Measurements from ENCODE around the gene P2RY6.

P2RY6 gene

DNA sequence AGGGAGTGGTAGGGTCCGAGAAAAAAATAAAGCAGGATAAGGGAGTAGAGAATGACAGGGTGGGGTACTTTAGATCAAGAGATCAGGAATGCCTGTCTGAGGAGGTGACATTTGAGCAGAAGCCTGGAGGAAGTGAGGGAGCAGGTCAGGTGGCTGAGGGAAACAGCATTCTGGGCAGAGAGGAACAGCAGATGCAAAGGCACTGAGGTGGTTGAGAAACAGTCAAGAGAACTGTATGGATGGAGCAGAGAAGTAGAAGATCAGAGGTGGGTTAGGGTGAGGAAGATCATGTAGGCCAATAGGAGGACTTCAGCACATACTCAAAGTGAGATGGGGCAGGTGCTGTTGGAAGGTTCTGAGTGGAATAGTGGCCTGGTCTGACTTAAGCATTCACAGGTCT, 44.3 kb downstream of the P2RY6 start:
- no peak for DNase-seq (ENCODE audit: low read depth in 2 of 2)

DNA sequence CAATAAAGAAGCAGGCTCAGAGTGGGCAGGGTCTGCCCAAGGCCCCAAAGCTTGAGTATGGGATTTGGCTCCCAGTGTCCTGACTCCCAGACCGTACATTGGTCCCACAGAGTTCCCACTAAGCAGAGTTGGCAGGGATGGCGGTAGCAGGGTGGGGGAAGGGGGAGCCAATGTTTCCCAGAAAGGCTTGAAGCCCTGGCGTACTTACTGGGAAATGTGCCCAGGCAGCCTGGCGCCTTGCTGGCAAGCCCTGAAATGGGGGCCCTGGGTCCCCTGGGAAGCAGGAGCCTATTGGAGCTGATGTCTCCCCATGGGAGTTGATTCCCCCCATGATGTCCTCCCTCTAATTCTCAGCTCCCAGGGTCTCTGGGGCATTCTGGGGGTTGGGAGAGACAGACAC, 45.2 kb downstream of the P2RY6 start:
- DNase-seq (ENCODE audit: low read depth in 2 of 2) = no peak

DNA sequence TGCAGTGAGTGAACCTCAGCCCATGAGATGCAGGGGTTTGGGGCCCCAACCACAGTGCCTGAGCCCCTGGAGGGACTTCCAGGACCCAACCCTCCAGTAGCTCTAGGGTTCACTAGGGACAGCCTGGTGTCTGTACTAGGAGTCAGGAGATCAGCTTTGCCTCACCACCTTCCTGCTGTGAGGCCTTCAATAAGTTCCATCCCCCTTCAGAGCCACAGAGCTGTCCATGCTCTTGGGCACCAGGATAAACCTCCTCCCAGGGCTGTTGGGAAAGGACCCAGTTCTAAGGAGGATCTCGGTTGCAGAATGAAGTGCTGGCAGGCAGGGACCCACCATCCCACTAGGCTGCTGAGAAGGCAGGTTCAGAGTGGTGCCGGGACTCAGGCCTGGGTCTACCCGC, 45.7 kb downstream of the P2RY6 start:
- DNase-seq (ENCODE audit: low read depth in 2 of 2) = no peak

DNA sequence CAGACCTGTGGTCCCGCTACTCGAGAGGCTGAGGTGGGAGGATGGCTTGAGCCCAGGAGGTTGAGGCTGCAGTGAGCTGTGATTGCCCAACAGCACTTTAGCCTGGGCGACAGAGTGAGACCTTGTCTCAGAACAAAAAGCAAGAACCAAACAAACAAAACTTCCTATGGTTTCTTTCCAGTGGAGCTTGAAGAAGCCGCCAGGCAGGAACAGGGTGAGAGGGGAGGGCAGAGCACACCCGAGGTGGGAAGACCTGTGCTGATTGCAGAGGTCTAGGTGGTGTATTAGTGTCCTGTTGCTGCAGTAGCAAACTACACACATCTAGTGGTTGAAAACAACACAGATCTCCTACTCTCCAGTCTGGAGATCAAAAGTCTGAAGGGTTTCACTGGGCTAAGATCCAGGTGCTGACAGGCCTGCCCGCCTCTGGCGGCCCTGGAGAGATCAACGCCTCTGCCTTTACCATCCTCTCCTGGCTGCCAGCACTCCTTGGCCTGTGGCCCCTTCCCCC, 46.4 kb downstream of the P2RY6 start:
- DNase-seq (ENCODE audit: low read depth in 2 of 2) = no peak

DNA sequence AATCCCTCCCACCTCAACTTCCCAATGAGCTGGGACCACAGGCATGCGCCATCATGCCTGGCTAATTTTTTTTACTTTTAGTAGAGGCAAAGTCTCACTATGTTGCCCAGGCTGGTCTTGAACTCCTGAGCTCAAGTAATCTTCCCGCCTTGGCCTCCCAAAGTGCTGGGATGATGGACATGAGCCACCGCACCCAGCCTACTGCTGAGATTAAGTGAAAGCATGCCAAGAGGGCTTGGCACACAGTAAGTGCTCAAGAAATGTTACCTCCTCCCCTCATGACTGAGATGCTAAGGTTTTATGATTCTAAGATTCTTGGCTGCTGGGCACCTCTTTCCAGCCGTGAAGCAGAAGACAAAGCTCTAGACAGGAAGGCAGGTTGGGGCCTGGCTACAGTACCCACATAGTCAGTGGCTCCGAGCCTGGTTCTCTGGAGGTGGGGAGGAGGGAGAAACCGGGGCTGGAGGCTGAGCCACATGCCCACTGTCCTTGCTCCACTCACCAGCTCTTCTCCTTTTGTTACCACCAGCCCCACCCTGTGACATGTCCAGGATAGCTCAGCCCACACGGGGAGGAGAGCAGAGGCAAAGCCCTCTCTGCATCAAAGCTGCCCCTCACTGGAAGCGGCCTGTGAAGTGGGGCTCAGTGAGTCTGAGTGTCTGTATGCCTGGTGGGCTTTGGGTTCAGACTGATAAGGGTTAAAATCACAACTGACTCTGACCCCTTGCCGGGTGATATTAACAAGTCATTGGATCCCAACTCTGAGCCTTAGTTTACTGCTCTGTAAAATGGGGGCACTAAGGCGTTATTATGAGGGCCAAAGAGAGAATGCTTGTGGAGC, 48.8 kb downstream of the P2RY6 start:
- DNase-seq (ENCODE audit: low read depth in 2 of 2) = no peak

DNA sequence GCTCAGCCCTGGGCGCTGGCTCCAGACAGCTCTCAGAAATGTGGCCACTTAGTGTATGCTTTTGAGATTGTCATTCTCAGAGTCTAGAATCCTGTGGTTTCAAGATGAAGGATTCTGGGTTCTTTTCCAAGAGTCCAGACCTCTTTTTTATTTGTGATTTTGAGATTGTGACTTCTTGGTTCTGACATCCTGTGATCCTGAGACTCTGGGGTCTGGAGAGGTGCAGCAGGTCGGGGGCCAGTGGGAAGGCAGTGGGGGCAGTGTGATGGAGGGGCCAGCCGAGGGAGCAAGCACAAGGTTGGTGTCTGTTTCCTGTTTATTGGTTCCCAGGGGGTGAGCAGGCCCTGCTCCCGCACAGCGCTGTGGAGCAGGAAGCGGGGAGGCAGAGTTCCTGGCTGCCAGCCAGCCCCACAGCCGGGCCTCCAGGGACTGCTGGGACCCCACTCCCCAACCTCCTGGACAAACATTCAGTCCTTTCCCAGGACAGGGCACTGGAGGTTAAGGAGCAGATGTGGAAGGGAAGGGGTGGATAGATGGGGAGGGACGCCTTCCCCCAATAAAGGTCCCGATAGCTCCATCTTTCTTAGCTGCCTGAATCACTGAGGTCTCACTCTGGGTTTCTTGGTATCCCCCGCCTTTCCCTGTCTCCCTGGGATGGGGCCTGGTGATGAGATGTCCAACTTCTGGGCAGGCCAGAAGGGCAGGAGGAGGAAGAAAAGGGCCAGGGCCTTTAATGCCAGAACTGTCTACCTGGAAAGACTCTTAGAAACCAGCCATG, 49.7 kb downstream of the P2RY6 start:
- no peak for DNase-seq (ENCODE audit: low read depth in 2 of 2)

DNA sequence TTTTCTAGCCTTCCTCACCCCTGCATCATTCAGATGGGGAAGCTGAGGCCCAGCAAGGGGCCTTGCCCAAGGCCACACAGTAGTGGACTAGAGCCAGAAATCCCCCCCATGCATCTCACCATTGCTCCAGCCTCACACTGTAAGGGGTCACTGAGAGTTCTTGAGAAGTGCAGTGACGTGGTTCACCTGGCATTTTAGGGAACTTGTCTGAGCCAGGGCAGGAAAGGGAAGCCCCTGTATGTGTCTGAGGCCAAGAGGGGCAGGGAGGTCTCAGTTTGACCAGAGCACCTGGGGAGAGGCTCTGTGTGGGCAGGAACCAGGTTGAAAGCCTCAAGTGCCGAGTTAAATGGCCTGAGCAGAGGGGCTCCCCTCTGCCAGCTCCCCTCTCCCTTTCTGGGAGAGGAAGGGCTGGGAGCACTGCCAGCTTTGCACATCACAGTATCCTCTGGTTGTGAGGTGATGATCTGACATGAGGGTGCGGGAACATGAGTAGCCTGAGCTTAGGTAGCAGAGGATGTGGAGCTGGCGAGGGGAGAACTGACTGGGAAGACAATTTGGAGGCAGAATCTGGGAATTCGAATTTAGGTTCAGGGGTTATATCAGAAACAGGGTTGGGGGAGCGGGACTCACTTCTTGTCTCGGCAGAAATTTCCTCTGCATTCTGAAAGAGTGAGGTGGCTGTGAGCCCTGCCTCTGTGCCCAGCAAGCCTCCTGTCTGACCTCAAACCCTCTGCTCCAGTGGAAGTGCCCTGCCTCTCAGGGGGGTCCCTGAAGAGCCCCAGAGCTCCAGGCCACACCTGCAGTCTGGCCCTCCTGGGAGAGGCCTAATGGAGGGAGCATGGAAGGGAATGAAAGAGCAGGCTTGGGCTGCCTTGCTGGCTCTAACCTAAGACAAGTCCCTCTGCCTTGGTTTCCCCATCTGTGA, 50.5 kb downstream of the P2RY6 start:
- no peak for DNase-seq (ENCODE audit: low read depth in 2 of 2)

DNA sequence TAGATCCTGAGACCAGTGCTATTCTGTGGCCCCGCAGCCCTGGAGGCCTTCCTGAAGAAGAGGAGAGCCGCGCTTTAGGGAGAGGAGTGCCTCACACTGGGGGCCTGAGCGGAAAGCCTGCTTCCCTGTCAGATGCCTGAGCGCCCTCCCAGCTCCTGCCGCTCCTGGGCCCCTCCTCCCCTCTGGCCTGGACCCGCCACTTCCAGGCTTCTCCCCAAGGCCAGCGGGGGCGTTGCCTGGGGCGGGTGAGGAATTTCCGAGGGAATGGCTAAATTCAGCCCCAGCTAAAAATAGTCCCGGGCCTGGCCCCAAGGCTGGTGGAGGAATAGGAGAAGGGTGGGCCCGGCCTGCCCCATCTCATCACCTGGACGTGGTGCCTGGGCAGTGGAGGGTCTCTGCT, 51.3 kb downstream of the P2RY6 start:
- no peak for DNase-seq (ENCODE audit: low read depth in 2 of 2)

DNA sequence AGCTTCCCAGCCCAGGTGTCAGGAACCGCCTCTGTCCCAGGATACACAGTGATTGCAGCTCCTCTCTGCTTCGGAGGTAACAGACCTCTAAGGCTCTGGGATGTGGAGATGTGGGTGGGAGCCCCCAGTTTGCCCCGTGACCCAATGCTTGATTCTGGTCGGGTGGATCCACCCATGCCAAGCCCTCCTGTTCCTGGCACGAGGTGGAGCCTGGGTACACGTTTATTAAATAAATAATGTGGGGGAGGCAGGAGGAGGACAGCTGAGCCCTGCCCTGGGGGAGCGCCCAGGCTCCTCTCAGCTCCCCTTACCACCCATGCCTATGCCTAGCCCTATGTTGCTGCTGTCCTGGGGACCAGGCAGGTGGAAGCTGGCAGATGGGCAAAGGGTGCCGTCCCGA, 52.0 kb downstream of the P2RY6 start:
- no peak for DNase-seq (ENCODE audit: low read depth in 2 of 2)

DNA sequence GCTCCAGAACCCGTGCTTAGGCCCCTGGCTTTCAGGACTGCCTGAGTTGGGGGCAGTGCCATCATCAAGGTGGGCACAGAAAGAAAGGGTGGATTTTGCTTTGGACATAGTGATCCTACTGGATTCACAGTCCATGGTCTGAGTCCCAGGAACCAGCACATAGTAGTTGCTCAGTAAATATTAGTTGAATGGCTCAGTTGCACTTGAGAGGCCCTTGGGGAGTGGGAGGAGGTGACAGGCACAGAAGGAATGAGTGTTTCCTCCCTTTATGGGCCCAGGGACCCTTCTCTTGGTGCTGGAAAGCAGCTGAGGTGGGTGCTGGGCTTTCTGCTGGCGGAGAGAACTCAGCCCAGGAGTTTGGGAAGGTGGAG, 52.5 kb downstream of the P2RY6 start:
- DNase-seq (ENCODE audit: low read depth in 2 of 2) = no peak

DNA sequence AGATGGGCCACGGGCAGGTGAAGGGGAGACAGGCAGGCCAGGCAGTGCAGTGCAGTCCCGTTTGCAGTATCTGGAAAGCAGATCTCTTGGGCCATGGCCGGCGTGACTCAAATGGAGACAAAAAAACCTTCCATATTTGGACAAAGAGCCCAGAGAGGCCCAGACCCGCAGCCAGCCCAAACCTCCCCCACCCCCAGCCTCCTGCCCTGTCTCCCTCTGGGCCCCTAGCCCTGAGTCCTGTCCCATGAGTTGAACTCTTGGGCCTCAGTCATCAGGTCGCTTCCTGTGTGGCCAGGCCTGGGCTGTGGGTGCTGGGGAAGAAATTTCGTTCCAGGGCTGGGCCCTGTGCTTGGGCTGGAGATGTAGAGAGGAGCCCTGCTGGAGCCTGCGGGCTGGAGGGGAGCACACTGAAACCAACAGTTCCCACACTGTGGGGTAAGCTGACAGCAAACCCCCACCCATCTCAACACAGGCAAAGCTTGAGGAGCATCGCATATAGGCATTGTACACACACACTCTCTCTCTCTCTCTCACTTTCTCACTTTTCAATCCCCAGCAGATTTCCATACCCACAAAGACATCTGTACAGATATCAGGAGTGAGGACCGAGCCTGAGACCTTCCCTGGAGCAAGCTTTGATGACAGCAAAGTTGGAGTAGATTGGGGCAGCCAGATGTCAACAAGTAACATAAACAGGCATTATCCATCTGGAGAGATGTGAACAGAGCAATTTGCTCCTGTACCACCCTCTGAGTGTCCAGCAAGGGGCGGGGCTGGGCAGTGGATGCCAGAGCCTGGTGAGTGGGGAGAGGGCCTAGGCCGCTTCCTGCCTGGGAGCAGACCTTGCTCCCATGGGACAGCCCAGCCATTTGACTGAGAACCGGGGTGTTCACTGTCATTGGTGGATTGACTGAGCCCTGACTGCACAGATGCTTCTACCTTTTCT, 53.2 kb downstream of the P2RY6 start:
- DNase-seq (ENCODE audit: low read depth in 2 of 2) = no peak

DNA sequence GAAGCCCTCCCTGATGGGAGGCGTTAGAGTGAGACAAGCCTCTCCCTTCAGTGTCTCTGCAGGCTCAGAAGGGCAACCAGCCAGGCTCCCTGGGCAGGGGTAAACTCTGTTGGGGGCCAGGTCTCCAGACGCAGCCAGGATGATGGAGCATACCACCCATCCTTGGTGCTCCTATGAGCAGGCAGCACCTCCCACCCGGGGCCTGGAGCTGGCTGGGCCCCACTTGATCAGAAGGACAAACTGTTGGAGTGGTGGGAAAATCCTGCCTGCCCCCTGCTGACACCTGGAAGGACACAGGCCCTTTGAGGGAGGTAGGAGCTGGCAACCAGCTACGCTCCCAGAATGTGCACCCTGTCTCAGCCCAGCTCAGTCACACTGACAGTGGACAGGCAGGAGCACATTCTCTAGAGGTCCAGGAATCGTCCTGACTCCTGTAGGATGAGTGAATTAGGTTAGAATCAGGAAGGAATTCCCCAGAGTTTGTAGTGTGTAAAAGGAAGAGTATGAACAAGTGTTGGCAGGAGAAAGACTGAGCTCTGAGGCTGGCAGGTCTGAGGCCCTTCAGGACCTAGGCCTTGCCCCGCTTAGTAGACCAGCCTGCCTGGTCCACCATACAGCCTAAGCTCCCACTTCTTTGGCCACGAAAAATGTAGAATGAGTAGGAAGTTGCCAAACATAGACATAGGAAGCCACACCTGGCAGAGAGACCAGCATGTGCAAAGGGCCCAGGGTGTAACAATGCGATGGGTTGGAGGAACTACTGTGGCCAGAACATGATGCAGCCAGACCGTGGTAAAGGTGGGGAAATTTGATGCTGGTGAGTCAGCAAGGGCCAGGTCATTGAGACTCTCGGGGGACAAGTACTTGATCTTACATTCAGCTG, 55.0 kb downstream of the P2RY6 start:
- DNase-seq (ENCODE audit: low read depth in 2 of 2) = no peak

DNA sequence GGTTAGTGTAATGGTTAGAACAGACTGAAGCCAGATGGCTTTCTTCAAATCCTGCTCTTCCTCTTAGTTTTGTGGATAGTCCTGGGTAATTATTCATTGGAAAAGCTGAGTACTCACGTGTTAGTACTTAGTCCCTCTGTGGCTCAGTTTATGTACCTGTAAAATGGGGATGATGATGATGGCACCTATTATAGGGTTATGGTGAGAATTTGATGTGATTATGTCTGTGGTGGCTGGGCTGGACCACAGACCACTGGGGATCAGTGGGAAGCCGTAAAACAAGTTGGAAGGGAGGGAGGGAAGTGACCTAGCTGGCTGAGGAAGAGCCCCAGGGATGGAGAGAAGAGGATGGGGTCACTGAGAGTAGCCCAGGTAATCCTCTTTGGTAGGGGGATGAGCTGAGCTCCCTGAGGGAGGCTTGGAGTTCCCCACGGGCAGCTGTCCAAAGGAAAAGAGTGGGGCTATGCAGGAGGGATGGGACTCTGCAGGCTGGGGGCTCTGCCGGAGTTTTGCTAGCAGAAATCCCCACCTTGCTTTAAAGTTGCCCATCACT, 55.8 kb downstream of the P2RY6 start:
- no peak for DNase-seq (ENCODE audit: low read depth in 2 of 2)

DNA sequence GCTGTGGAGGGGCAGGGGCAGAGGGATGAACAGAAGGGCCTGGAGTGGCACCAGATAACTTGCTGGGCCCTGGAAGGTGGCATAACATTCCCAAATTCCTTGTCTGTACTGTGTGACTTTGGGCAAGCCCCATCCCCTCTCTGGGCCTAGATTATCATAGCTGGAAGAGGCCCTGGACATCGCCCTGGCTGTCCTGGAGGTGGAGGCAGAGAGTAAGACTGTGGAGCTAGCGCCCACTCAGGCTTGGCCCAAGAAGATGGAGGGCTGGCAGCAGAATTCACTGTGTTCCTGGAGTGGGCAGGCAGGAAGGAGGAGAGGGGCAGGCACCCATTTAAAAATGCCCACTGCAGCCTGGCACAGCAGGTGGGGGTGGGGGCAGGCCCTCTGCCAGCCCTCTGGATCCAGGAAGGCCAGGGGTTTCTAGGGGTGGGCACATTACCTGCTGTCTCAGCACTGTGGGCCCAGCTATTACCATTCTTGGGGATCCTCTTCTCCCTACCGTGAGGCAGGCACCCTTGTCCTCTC, 58.5 kb downstream of the P2RY6 start:
- no peak for DNase-seq (ENCODE audit: low read depth in 2 of 2)

DNA sequence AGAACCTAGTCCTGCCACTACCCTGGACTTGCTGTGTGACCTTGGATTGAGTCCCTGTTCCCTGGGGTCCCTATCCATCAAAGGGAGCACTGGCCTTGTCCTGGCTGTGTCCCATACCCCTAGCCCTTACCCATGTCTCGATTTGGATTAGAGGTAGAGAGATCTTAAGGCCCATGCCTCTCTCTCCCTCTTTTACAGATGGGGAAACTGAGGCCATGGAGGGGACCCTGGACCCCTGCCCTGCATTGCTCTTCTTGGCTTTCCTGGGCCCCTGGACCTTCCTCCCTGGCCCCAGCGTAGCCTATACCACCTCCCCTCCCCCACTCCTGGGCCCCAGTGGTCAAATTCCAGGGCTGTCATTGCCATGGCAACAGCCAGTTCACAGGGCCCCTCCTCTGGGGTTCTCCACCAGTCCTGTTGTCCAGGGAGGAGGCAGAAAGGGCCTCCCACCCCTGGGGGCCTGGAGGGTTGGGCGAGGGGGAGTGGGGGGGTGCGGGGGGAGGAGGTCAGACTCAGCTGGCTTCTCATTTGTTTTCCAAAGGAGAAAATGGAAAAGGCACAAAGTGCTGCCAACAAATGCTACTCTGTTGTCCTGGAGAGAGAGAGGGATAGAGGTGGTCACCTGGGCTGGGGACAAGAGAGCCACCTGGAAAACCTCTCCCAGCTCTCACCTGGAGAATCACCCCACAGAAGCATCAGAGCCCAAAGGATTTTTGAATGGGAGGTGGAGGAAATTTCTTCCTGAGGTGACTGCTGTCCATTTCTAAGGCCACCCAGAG, 59.2 kb downstream of the P2RY6 start:
- no peak for DNase-seq (ENCODE audit: low read depth in 2 of 2)

DNA sequence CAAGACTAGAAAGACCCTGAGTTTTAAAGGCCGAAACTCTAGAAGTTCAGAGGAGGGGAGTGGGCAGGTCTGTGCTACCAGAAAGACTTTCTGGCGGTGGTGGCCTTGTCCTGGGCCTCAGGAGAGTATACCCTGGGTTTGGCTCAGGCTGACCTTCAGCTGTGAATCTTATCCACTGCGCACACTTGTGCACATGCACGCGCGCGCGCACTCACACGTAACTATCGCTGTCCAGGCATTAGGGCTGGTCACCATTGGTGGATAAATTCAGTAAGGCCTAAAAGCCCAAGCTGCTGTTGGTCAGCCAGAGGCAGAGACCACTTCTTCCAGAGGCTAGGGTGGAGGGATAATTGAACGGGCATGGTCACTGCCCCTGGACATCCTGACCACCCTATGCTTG, 61.0 kb downstream of the P2RY6 start:
- DNase-seq (ENCODE audit: low read depth in 2 of 2) = no peak

DNA sequence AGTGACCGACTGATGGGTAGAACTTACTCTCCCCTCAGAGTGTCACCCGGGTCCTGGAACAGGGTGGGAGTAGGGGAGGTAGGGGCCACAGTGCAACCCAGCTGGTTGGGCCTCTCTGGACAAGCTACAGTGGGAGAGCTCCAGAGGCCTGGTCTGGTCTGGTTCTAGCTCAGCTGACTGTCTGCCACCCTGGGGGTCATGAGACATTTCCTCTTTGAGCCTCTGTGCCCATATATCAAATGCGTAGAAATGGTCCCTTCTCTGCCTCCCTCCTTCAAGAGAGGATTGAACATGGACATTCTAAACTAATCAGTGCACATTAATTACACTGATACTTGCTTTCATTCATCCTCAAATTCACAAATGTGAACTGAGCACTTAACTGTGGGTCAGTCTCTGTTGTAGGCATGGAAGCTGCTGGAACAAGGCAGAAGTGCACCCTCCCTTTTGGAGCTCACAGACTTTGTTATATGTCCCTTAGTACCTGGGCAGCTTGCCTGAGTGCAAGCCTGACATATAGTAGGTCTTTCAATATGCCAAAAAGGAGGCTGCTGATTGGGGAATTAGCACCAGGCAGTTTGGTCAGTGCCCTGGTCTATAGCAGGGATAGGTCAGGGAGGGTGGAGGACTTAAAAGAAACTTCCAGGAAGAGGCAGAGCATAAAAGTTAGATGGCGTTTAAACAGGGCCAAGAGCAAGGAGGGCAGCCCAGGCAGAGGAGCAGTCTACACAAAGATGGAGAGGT, 61.7 kb downstream of the P2RY6 start:
- DNase-seq (ENCODE audit: low read depth in 2 of 2) = no peak
